ENCODE results near the gene HSPH1.

HSPH1 gene

GRCh38 chr13:31090096-31090495, 71.6 kb downstream of the HSPH1 start:
- H3K4ac ChIP-seq (ENCODE audit: low read length): no peak overlapping the region
- no peaks in the 10 kb centered on the region for H3K79me1 ChIP-seq (ENCODE audit: low read depth, low read length)
- H3K4me2 ChIP-seq (ENCODE audit: insufficient read depth, low read length, poor library complexity, severe bottlenecking): no peak overlapping the region
- no peak overlapping the region for H2BK120ac ChIP-seq (ENCODE audit: low read depth, low read length)
- H3K14ac ChIP-seq (ENCODE audit: low read length): no peak overlapping the region
- no peak overlapping the region for H2BK5ac ChIP-seq (ENCODE audit: low read length)
- no peak overlapping the region for H2AK5ac ChIP-seq (ENCODE audit: low read depth, low read length)
- H3K4me1 ChIP-seq (ENCODE audit: control insufficient read depth in 2 of 2, insufficient read depth in 1 of 2, low read depth in 1 of 2, low read length in 2 of 2): peaks cover 4 to 20% of the 10 kb centered on the region in 2 donors
- no peak overlapping the region for H2AFZ ChIP-seq (ENCODE audit: low read length)
- no peaks in the 10 kb centered on the region for H3K36me3 ChIP-seq (replicated peaks in 1 of 2; ENCODE audit: control insufficient read depth in 2 of 2, insufficient read depth in 2 of 2, low read length in 2 of 2)
- no CpG with 5 or more reads among the region's 5 CpGs for WGBS, 2 donors (ENCODE audit: extremely low coverage in 2 of 2, insufficient read length in 2 of 2, insufficient replicate concordance in 1 of 2)
- H3K4me3 ChIP-seq (ENCODE audit: low read length in 2 of 2): no peak overlapping the region
- H2BK12ac ChIP-seq (ENCODE audit: low read length): no peak overlapping the region
- H3K9ac ChIP-seq (ENCODE audit: low read depth, low read length, poor library complexity): no peak overlapping the region
- H3K27me3 ChIP-seq (ENCODE audit: control insufficient read depth in 3 of 3, insufficient read depth in 3 of 3, low read depth in 1 of 3, low read length in 3 of 3): peaks cover 0 to 30% (median 2%) of the 10 kb centered on the region in 3 experiments
- H3K27ac ChIP-seq (replicated peaks; ENCODE audit: low read length): no peak overlapping the region
- no peak overlapping the region for H4K8ac ChIP-seq (ENCODE audit: low read depth, low read length)
- H3K9me3 ChIP-seq (replicated peaks in 1 of 2; ENCODE audit: control insufficient read depth in 2 of 2, insufficient read depth in 1 of 2, low read depth in 1 of 2, low read length in 2 of 2): peaks cover 0 to 1% of the 10 kb centered on the region in 2 donors
- no peak overlapping the region for H2BK15ac ChIP-seq (ENCODE audit: low read length)
- no peak overlapping the region for H4K91ac ChIP-seq (ENCODE audit: low read depth, low read length, poor library complexity)
- DNase-seq (ENCODE audit: low spot score): no peak
- no peak overlapping the region for H3K23ac ChIP-seq (ENCODE audit: low read depth, low read length, poor library complexity)
- no peak overlapping the region for H3K18ac ChIP-seq (ENCODE audit: low read length)

GRCh38 chr13:31089649-31090048, 72.1 kb downstream of the HSPH1 start:
- H3K27me3 ChIP-seq (ENCODE audit: control insufficient read depth in 3 of 3, insufficient read depth in 3 of 3, low read depth in 1 of 3, low read length in 3 of 3): peaks cover 0 to 35% (median 2%) of the 10 kb centered on the region in 3 experiments
- H3K36me3 ChIP-seq (replicated peaks in 1 of 2; ENCODE audit: control insufficient read depth in 2 of 2, insufficient read depth in 2 of 2, low read length in 2 of 2): no peaks in the 10 kb centered on the region
- no peak overlapping the region for H3K18ac ChIP-seq (ENCODE audit: low read length)
- no peak overlapping the region for H3K4me2 ChIP-seq (ENCODE audit: insufficient read depth, low read length, poor library complexity, severe bottlenecking)
- no peak overlapping the region for H3K4ac ChIP-seq (ENCODE audit: low read length)
- no peak overlapping the region for H3K14ac ChIP-seq (ENCODE audit: low read length)
- peaks cover 4 to 19% of the 10 kb centered on the region in 2 donors for H3K4me1 ChIP-seq (ENCODE audit: control insufficient read depth in 2 of 2, insufficient read depth in 1 of 2, low read depth in 1 of 2, low read length in 2 of 2)
- H3K27ac ChIP-seq (replicated peaks; ENCODE audit: low read length): no peak overlapping the region
- H2BK15ac ChIP-seq (ENCODE audit: low read length): no peak overlapping the region
- no peak overlapping the region for H4K91ac ChIP-seq (ENCODE audit: low read depth, low read length, poor library complexity)
- no peak overlapping the region for H2BK5ac ChIP-seq (ENCODE audit: low read length)
- no CpG with 5 or more reads among the region's 3 CpGs for WGBS, 2 donors (ENCODE audit: extremely low coverage in 2 of 2, insufficient read length in 2 of 2, insufficient replicate concordance in 1 of 2)
- no peak overlapping the region for H2AFZ ChIP-seq (ENCODE audit: low read length)
- H4K8ac ChIP-seq (ENCODE audit: low read depth, low read length): no peak overlapping the region
- H2BK12ac ChIP-seq (ENCODE audit: low read length): no peak overlapping the region
- H3K23ac ChIP-seq (ENCODE audit: low read depth, low read length, poor library complexity): no peak overlapping the region
- DNase-seq (ENCODE audit: low spot score): no peak
- no peak overlapping the region for H3K9ac ChIP-seq (ENCODE audit: low read depth, low read length, poor library complexity)
- H2AK5ac ChIP-seq (ENCODE audit: low read depth, low read length): no peak overlapping the region
- no peak overlapping the region for H3K4me3 ChIP-seq (ENCODE audit: low read length in 2 of 2)
- no peak overlapping the region for H2BK120ac ChIP-seq (ENCODE audit: low read depth, low read length)
- no peaks in the 10 kb centered on the region for H3K79me1 ChIP-seq (ENCODE audit: low read depth, low read length)
- peaks cover 0 to 1% of the 10 kb centered on the region in 2 donors for H3K9me3 ChIP-seq (replicated peaks in 1 of 2; ENCODE audit: control insufficient read depth in 2 of 2, insufficient read depth in 1 of 2, low read depth in 1 of 2, low read length in 2 of 2)

- Histone ChIP-seq H3K27ac (replicated peaks; ENCODE audit: low read length) (no peak overlapping the region), H2AFZ (ENCODE audit: low read length) (no peak overlapping the region), H3K4me3 (ENCODE audit: low read length in 2 of 2) (no peak overlapping the region), H4K8ac (ENCODE audit: low read depth, low read length) (no peak overlapping the region), H2BK12ac (ENCODE audit: low read length) (no peak overlapping the region), H3K9ac (ENCODE audit: low read depth, low read length, poor library complexity) (no peak overlapping the region), H3K9me3 (replicated peaks in 1 of 2; ENCODE audit: control insufficient read depth in 2 of 2, insufficient read depth in 1 of 2, low read depth in 1 of 2, low read length in 2 of 2) (peaks cover 0 to 1% of the 10 kb centered on the region in 2 donors), H3K14ac (ENCODE audit: low read length) (no peak overlapping the region), H3K79me1 (ENCODE audit: low read depth, low read length) (no peaks in the 10 kb centered on the region), H3K36me3 (replicated peaks in 1 of 2; ENCODE audit: control insufficient read depth in 2 of 2, insufficient read depth in 2 of 2, low read length in 2 of 2) (no peaks in the 10 kb centered on the region), H2BK15ac (ENCODE audit: low read length) (no peak overlapping the region), H2AK5ac (ENCODE audit: low read depth, low read length) (peak overlapping the region; percentile 27), H3K23ac (ENCODE audit: low read depth, low read length, poor library complexity) (no peak overlapping the region), H2BK120ac (ENCODE audit: low read depth, low read length) (no peak overlapping the region), H2BK5ac (ENCODE audit: low read length) (no peak overlapping the region), H4K91ac (ENCODE audit: low read depth, low read length, poor library complexity) (no peak overlapping the region), H3K18ac (ENCODE audit: low read length) (no peak overlapping the region), H3K4me1 (ENCODE audit: control insufficient read depth in 2 of 2, insufficient read depth in 1 of 2, low read depth in 1 of 2, low read length in 2 of 2) (peaks cover 4 to 15% of the 10 kb centered on the region in 2 donors), H3K4me2 (ENCODE audit: insufficient read depth, low read length, poor library complexity, severe bottlenecking) (no peak overlapping the region), H3K27me3 (ENCODE audit: control insufficient read depth in 3 of 3, insufficient read depth in 3 of 3, low read depth in 1 of 3, low read length in 3 of 3) (peaks cover 0 to 40% (median 2%) of the 10 kb centered on the region in 3 experiments), H3K4ac (ENCODE audit: low read length) (no peak overlapping the region)
- WGBS, 2 donors (ENCODE audit: extremely low coverage in 2 of 2, insufficient read length in 2 of 2, insufficient replicate concordance in 1 of 2): no CpG with 5 or more reads among the region's 8 CpGs
- DNase-seq (ENCODE audit: low spot score): no peak
Measured at GRCh38 chr13:31088826-31089420, 72.8 kb downstream of the HSPH1 start.

Measured in neuronal stem cell (in vitro differentiated cells).